Anterior cingulate cortex (tissue), 58 donors: Measurements from ENCODE around the gene PCGF2.
"Not testable (repeated sequence)": the region's sequence is repeated elsewhere in the genome, so short reads cannot be mapped to it uniquely, and the experiment has no call there.

Source experiments
- DNase-seq, 58 donors: peaks; one replicate each; lab custom pipeline; 2025; lab: John Stamatoyannopoulos, UW

PCGF2 gene

DNA sequence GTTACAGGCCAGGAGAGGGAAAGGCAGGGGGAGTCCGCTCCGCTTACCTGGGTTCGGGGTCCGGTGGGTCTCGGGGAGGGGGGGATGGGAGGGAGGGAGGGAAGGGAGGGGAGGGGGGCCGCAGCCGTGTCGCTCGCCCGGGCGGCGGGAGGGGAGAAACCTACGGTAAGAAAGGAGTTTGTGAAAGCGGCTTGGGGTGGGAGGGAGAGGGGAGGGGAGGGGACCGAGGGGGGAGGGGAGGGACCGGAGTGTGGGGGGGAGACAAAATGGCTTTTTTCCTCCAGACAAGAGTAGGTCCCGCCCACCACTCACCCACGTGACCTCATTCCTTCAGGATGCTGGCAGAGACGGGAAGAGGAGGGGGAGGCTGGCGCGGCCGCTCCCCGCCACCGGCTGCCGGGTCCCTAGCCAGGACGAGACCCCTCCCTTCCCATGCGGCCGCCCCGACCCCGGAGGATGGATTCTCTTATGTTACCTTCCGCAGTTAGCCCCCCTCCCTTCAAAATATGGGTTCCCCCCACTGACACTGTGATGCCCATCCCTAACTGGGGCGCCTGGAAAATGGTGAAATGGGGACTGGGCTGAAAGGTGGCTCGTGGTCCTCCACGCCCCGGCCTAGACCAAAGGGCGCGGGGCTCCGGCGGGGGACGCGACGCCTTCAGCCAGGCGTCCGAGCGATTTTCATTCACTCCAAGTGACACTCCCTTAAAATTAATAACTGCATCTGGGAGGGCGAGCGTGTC is at the start of gene PCGF2:
Gene PCGF2 (minus strand): TSS at position 188 of the 743 bp plus-strand sequence. CDS start 7,934 bp downstream, outside the sequence.
- DNase-seq, result peak in 52 of 58 donors; percentile 18 to 87 (median 61)

DNA sequence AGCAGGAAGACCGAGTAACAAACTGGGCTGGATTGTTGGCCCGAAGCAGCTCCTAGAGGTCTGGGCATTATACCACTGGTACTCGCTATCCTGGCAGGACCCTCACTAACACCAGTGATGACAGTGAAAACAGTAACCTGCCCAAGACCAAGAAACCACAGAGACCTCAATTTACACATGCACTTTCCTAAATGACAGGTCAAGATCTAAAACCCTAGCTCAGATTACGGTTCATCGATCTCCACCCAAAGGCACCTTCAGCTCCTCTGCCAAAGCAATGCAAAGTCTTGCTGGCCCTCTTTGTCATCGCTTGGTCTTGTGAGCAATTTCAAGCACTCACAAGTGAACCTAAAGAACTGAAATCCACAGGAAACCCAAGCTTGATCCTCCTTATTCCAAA is 49.7 kb upstream of the PCGF2 start:
- DNase-seq, result no peak

DNA sequence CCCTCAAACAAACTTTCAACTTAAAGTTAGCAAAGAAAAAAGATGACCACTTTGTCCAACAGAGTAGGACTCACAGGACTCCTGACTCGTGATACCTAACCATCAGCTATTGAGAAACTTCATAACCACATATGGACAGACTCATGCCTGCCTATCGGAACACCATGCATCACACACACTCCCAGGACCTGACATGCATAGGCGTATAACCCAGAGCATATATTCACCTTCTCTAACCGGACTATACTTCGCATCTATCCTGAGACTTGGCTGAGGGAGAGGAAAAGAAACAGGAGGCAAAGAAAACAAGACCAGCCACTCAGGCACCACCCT is 49.0 kb upstream of the PCGF2 start:
- DNase-seq, result no peak

DNA sequence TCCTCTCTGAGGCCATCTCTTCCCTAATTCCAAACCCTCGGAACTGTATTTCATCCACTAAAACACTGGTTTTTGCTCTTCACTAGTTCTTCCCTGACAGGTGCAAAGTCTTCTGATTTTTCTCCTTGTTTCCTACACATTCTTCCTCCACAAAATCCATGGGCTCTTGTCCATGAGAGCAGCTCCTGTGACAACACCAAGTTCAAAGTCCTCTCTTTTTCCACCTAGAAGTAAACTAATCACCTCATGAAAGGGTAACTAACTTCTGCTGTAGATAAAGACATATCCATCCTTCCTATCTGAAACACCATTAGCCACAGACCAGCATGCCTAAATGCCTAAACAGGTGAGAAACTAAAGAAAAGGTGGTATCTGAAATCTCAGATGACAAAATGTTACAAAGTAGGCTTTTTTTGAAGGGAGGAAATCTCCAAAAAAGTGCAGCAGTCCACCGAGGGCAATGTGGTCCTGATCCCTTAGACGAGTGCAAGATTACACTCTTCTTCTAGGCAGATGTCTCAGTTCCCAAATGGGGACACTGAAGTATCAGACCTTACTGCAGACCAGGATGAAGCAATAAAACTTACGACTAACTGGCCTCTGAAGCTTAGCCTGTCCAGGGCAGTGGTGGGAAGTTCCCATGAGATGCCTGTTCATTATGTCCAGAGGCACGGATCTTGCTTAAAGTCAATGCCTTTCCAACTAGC is 48.5 kb upstream of the PCGF2 start:
- no peak for DNase-seq

DNA sequence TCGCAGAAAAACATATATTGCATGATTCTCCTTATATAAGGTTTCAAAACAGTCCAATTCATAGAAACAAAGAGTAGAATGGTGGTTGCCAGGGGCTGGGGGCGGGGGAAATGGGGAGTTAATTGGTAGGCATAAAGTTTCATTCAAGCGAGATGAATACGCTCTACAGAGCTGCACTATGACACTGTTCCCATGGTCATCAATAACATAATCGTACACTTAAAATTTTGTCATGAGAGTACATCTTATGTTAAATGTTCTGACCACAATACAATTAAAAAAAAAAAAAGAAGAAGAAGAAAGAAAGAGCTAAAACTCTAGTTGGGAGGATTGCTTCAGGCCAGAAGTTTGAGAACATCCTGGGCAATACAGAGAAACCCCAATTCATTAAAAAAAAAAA is 46.1 kb upstream of the PCGF2 start:
- DNase-seq, result no peak

DNA sequence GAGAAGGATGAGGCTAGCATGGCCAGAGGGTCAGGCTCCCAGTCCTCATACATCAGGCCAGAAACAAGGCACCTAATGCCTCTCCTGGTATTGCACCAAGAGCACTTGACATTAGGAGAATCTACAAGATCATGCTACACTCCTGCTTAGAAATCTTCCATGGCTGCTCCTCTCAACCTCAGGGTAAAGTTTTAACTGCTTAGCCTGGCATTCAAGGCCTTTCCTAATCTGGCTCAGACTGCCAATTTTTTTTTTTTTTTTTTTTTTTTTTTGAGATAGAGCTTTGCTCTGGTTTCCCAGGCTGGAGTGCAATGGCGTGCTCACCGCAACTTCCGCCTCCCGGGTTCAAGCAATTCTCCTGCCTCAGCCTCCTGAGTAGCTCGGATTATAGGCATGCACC is 43.0 kb upstream of the PCGF2 start:
- no peak for DNase-seq

DNA sequence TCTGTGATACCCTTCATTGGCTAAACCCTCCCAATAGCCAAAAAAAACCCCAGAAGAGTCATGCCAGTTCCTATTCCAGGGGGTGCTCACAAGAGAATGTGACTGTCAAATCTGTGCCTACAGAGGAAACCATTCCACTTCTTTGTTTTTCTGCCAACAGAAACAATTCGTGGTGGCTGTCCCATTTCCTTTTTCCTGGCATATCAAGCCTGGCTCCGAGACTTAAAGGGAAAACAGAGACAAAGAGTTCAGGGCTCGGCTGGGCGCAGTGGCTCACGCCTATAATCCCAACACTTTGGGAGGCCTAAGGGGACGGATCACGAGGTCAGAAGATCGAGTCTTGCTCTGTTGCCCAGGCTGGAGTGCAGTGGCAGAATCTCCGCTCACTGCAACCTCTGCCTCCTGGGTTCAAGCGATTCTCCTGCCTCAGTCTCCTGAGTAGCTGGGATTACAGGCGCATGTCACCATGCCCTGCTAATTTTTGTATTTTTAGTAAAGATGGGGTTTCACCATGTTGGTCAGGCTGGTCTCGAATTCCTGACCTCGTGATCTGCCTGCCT is 42.1 kb upstream of the PCGF2 start:
- peak in 2 of 58 donors; percentile 7 to 25 for DNase-seq

DNA sequence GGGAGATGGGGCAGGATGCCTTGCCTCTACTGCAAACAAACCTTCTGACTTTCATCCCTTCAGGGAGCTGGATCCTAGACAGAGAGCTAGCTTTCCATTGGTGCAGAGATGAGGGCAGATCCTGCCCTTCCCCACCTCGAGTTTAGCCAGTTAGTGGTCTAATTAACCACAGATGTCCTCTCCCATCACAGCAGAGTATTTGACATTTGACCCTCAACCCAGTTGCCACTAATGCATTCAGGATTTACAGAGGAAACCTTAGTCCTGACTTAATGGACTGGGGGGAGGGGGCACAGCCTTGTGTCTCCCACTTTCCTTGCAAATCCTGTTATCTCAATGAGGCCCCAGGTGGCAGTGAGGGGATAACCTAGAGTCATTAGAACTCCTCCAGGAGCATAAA is 41.0 kb upstream of the PCGF2 start:
- no peak for DNase-seq

DNA sequence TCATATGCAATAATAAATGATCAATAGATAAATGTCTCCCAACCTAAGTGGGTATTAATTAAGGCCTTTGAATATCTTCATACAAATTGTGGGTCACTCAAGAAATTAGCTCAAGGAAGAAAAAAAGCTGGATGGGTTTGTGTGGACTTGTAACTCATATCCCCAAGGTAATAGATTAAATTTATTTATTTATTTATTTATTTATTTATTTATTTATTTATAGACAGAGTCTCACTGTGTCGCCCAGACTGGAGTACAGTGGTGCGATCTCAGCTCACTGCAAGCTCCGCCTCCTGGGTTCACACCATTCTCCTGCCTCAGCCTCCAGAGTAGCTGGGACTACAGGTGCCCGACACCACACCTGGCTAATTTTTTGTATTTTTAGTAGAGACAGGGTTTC is 39.9 kb upstream of the PCGF2 start:
- DNase-seq, result not testable (repeated sequence)

DNA sequence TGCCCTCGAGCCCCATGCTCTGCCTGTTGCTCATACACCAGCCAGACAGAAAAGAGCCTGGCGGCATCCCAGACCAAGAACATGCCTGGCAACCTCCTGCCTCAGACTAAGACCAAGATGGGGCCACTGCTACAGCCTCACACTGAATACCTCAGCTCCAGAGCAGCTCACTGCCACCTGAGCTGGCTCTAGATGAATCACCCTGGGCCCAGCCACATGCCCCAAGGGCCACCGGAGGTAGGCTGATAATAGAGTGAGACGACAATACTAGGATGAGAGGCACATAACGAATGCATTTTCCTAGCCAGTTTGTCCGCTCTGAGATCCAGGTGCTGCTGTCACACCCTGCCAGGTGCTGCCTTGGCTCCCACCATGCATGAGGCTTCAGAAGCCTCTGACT is 38.2 kb upstream of the PCGF2 start:
- no peak for DNase-seq

DNA sequence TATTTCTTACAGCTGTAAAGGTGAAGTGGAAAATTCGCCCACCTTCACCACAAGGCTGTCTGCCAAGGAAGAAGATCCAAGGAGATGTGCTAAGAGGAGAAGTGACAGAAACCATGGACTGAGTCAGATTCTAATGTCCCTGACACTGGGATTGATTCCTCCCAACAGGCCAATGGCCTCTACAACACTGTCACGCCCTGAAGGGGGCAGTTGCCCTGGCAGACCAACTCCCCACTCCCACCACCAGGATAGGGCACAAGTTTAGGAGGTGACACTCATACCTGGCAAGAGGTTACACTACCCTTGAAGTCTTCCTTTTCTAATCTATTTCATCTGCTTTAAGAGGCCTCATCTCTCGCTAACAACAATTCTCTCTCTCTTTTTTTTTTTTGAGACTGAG is 35.1 kb upstream of the PCGF2 start:
- no peak for DNase-seq

DNA sequence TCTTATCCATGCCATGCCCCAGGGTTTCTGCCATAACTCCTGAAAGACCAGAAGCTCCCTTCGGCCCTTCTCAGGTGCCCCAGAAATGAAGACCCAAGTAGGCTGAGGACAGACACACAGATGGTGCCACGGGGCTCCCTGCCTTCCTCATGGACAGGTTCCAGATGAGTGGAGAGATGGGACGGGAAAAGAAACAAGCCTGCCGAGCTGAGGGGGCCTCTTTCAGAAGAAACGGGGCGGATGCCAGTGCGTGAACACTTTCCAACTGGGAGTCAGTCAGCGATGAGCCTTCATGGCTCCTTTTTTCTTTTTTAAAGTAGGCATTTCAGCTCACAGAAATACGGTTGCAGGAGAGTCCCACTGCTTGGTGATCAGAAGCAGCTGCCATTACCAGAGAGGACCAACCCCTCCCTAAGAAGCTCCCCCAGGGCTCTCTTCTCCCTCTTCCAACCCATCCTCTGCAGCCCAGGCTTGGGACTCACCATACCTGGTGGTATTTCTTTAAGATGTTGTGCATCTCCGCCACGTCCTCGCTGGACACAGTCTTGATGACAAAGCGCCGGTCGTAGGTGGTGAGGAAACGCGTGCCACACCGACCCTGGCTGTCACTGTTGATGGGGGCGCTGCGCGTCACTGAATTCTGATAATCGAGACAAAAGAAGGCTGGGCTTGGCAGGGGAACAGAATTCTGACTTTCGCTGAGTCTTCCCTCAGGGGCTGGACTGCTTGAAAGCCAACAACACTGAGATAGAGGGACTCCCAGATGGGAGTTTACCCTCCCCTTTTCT is 32.0 kb upstream of the PCGF2 start:
- peak in 7 of 58 donors; percentile 4 to 27 (median 5) for DNase-seq

DNA sequence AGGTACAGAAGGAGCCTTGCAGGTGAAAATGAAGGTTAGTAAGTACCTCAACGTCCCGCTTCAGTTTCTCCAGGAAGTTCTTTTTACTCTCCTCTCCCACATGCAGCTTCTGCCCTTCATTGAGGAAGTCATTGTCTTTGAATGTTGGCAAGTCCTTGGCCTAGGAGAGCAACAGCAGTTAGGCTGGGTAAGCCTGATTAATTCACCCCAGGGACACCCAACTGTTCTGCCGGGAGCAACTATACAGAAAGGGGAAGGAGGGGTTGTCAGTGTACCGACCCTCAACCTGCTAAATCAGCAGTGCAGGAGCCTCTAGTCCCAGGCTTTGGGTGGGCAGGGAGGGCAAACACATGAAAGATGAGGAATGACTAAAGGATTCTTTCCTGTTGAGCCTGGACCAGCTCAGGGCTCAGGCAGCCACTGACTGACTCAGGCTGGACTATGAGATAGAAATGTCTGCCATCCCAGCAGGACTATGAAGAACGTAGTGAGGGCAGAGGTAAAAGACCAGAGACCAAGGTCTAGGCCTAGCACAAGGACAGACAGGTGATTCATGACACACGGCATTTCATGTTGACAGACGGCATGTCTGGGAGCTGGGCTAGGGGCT is 29.6 kb upstream of the PCGF2 start:
- DNase-seq, result no peak

DNA sequence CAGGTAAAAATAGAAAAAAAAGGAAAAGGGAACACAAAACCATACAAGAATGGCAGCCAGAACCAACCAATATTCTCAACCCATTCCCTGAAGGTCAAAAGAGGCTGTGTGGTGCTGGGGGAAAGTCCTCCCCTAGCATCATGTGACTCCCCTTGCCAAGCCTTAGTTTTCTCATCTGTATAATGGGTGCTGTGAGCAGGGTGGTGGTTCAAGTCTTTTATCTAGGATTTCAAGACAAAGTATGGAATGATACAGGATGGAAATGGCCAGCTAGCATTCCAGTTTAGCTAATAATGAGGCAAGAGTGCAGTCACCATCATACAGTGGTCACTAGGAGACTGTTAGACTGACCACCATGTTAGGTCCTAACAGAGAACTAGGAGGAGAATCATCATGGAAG is 25.1 kb upstream of the PCGF2 start:
- DNase-seq, result no peak

DNA sequence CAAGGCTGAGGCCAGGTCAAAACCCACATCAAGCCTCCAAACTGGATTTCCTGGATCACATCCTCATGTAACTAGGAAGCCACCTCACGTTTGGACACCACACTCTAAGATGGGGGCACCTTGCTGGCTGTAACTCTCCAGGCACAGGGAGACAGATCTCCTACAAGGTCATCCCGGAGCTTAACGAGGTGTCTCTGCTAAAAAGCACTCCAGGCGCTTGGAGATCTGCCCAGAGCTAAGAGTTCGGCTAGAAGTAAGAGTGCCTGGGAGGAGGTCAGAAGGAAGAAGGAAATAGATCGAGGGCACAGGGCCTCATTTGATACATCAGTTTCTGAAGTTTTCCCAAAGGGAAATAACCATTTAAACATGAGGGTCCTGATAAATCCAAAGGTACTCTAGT is 20.3 kb upstream of the PCGF2 start:
- DNase-seq, result no peak

DNA sequence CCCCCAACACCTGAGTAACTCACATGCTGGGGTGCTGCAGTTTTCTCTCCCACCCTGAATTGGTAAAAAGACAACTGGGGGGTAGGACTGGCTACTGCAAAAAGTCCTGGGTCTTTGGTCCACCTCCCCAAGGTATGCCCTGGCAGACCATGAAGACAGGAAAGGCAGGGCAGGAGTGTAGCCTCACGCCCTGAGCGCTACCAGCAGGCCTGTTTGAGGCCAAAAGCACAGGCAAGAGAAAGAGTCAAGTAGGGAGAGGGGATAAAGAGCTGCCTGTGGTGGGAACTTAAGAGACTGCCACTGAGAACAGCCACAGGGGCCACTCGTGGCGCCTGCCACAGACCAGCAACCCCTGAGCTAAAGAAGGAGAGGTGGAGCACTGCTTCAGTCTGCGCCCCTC is 18.2 kb upstream of the PCGF2 start:
- DNase-seq, result no peak

DNA sequence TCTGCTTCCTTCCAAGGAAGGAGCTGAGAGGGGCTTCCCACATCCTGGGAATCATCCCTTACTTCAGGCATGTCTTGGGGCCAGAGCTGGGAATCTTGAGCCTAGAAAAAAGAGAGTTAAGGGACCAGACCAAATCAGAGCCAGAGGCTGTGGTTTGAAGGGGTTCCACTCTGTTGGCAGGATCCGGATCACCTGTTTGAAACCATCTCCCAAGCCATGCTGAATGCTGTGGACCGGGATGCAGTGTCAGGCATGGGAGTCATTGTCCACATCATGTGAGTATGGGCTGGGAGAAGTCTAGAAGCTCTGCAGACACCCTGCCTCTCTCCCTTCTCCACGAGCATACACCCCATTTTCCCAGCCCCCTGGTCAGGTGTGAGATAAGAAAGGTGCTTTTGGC is 14.1 kb upstream of the PCGF2 start:
- DNase-seq, result no peak

DNA sequence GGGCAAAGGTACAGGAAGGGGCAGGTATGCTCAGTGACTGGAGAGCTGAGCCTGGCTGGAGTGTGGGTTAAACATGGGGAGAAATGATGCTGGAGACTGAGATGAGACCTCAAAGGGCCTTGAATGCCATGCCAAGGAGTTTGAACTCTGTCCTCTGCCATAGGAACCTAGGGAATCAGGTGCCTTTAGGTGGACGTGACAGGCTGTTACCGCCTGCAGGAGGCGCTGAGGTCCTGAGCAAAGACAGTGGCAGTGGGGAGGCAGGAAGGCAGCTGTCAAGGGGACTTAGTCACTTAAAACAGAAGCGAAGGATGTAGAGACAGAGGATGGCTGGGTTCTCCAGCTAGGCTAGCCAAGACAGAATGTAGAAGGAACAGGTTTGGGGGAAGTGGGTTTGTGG is 13.5 kb upstream of the PCGF2 start:
- no peak for DNase-seq

DNA sequence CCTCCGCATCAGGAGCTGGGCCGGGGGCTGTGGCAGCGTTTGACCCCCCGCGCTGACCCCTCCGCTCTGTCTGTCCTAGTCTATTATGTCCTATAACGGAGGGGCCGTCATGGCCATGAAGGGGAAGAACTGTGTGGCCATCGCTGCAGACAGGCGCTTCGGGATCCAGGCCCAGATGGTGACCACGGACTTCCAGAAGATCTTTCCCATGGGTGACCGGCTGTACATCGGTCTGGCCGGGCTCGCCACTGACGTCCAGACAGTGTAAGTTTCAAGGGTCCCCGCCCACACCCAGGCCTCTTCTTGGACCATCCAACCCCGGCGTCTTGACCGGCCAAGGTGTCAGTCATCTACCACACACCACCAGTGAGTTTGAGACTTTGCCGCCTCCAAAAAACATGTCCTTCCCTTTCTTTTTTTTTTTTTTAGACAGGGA is 5.0 kb upstream of the PCGF2 start:
- no peak for DNase-seq

DNA sequence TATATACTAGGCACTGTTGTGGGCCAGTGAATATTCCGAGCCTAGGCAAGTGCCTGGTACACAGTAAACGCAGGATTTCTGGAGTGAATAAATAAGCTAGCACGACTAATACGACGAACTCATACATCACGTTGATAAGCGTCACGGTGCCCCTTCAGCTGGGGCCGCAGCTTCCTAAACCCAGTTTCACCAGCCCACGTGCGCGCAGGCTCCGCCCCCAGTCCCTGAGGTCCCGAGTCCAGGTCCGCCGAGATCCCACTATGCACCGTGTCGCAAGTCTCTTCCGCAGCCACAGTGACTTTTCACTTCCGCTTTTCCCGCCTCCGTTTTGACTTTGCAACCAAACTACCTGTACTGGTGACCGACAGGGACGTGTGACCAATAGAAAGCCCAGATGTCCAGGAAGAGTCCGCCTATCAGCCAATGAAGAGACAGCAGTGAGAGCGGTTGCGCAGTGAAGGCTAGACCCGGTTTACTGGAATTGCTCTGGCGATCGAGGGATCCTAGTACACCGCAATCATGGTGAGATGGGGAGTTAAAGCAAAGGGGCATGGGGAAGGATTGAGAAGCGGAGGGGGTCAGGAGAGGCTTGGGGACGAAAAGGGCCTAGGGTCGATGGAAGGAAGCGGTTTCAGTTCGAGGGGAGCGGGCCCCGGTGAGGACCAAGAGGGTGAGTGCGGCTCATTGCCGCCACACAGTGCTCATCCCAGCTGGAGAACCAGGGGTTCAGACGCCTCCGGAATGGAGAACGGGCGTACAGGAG is 4.4 kb upstream of the PCGF2 start, which contains the start of gene PSMB3:
Gene PSMB3 (plus strand): TSS at position 434 of the 763 bp plus-strand sequence. CDS start 86 bp downstream, at position 520.
- DNase-seq, result peak; percentile 80 to 100 (median 98)
